H1 (cell line): Measurements from ENCODE around the gene C1orf21. TPM values are rescaled to one million over a fixed set of nuclear protein-coding genes. Genes with fewer than 3 reads are reported as not detected.

Source experiments
- CEBPB ChIP-seq: IDR thresholded peaks from 2 replicates; pipeline ENCODE4 v1.6.1; 2012; ENCODE audit warnings: low read depth, low read length
- CHD1 ChIP-seq: IDR thresholded peaks from 2 replicates; pipeline ENCODE4 v1.6.1; 2012; ENCODE audit warnings: low read depth, low read length, improper control_type of control experiment
- CTBP2 ChIP-seq: IDR thresholded peaks from 2 replicates; pipeline ENCODE4 v1.7.0; 2011; ENCODE audit warnings: borderline replicate concordance, mild to moderate bottlenecking, moderate library complexity, mixed read lengths, low read length; ENCODE audit not compliant: insufficient read depth, insufficient read length
- EZH2 ChIP-seq: fragments of 200-600 bp; sonication (generic); IDR thresholded peaks from 2 replicates; pipeline ENCODE4 v1.7.1; 2012; ENCODE audit warnings: low read depth, mild to moderate bottlenecking, moderate library complexity, low read length, inconsistent platforms; ENCODE audit not compliant: severe bottlenecking
- HDAC2 ChIP-seq, 2 experiments: fragments of 300-600 bp in 1 of 2; sonication (generic) in 1 of 2; IDR thresholded peaks; 2 replicates each; pipeline ENCODE4 v1.6.1; 2011 to 2012; ENCODE audit warnings: low read depth in 2 of 2, low read length in 2 of 2, mild to moderate bottlenecking in 2 of 2, moderate library complexity in 2 of 2, borderline replicate concordance in 1 of 2, inconsistent platforms in 1 of 2
- SIRT6 ChIP-seq: IDR thresholded peaks from one replicate; pipeline ENCODE4 v1.7.1; 2012; ENCODE audit warnings: low read length, inconsistent platforms
- YY1 ChIP-seq: IDR thresholded peaks from 2 replicates; pipeline ENCODE4 v1.6.1; 2011; ENCODE audit warnings: low read depth, mild to moderate bottlenecking, low read length
- polyA plus RNA-seq, 7 experiments: library from polyadenylated mRNA; depleted of rRNA in 3 of 7; stranded (reverse) in 5 of 7; unstranded in 2 of 7; fragments of >200 nt in 5 of 7; fragments of 200-250 nt in 2 of 7; gene quantifications; 1 replicate in 5 of 7; 2 replicates in 1 of 7; 4 replicates in 1 of 7; pipeline versions ENCODE4 v1.2.1 to v1.2.3, GENCODE V29; 2011 to 2013; ENCODE audit warnings: missing spikeins in 2 of 7, mixed read lengths in 2 of 7
- total RNA-seq: library from RNA; stranded (reverse); fragmentation: NEBNext Ultra II Directional; extraction: Animal tissue kit (Norgen Biotek cat#: 25700); gene quantifications from 2 replicates; pipeline ENCODE4 v1.2.1, GENCODE V29; 2021

The C1orf21 gene
- total and polyA plus RNA-seq, 2 of the 8 experiments (the other 6 are each of a cell fraction or from before 2014, with no cell fraction given): 16.6 to 51.0 TPM

GRCh38 chr1:184507165-184507564 is 120.3 kb downstream of the C1orf21 start (continued):
- TF ChIP-seq CEBPB (no peak), CTBP2 (no peak), CHD1 (no peak), YY1 (no peak), SIRT6 (no peak), HDAC2 (IDR thresholded peaks at IDR 0.05; ENCODE audit: borderline replicate concordance in 1 of 2, low read depth in 2 of 2, low read length in 2 of 2) (no peak), EZH2 (no peak)
